ENCODE results near the gene WDR5. TPM values are rescaled to one million over a fixed set of nuclear protein-coding genes. Genes with fewer than 3 reads are reported as not detected.

The WDR5 gene
- total and polyA plus RNA-seq, 2 experiments from 2014 or later: 19.8 to 20.2 TPM

DNA sequence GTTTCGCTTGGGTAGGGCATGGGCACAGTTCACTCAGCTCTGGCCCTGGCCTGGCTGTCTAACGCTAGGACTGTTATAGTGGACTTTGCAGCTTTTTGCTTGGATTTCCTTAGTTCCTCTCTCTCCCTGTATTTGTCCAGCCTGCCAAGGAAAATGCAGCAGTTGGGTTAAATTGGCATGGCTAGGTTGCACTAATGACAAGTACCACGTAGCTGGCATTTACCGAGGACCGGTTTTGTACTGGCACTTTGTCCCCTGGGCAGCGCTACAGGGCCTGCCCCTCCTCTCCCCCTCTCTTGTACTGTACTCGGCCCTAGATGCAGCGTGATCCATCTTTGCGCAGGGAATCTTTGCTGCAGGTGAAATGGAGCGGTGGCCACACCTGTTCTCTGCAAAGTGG lies 2.4 kb downstream of the WDR5 start:
- 92% methylated on average over 10 of the region's 10 CpGs for WGBS (ENCODE audit: low lambda C conversion rate, missing lambda C conversion rate)

DNA sequence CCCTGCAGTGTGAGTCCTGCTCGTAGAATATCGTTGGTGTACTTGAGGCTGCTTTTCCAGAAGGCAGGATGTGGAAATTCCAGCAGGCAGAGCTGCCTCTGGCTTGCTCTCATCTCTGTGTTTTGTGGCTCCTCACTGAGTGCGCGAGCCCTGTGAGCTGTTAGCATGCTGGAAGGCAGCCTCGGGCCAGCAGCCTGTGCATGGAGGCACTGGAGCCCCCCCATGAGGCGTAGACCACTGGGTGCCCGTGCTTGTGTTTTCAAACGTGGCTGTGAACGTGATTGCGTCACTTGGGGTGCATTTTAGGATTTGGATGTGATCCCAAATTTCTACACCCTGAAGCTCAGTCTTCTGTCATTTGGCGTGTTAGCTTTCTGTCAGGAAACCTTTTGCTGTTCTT lies 3.2 kb downstream of the WDR5 start:
- Histone ChIP-seq H2AFZ (no peak overlapping the region), H3K9me2 (replicated peaks; ENCODE audit: insufficient read depth) (no peaks in the 10 kb centered on the region), H3K79me2 (peaks cover 52% of the 10 kb centered on the region), H3K4me3 (no peak overlapping the region), H3K4me2 (peak overlapping the region; percentile 46), H4K20me1 (ENCODE audit: insufficient read depth, poor library complexity, severe bottlenecking) (peaks cover 22% of the 10 kb centered on the region), H3K4me1 (ENCODE audit: insufficient read depth) (peaks cover 37% of the 10 kb centered on the region), H3K9me3 (ENCODE audit: low read depth) (no peaks in the 10 kb centered on the region), H3K27me3 (no peaks in the 10 kb centered on the region), H3K27ac (no peak overlapping the region), H3K36me3 (replicated peaks; ENCODE audit: insufficient read depth, low read depth) (no peaks in the 10 kb centered on the region)
- WGBS (ENCODE audit: low lambda C conversion rate, missing lambda C conversion rate): 75% methylated on average over 11 of the region's 11 CpGs
- peak; percentile 28 for DNase-seq (ENCODE audit: low spot score)
- TF ChIP-seq, protein P1, sequence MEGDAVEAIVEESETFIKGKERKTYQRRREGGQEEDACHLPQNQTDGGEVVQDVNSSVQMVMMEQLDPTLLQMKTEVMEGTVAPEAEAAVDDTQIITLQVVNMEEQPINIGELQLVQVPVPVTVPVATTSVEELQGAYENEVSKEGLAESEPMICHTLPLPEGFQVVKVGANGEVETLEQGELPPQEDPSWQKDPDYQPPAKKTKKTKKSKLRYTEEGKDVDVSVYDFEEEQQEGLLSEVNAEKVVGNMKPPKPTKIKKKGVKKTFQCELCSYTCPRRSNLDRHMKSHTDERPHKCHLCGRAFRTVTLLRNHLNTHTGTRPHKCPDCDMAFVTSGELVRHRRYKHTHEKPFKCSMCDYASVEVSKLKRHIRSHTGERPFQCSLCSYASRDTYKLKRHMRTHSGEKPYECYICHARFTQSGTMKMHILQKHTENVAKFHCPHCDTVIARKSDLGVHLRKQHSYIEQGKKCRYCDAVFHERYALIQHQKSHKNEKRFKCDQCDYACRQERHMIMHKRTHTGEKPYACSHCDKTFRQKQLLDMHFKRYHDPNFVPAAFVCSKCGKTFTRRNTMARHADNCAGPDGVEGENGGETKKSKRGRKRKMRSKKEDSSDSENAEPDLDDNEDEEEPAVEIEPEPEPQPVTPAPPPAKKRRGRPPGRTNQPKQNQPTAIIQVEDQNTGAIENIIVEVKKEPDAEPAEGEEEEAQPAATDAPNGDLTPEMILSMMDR (IDR thresholded peaks at IDR 0.05; ENCODE audit: poor library complexity): no peak
- TF ChIP-seq EZH2 (IDR thresholded peaks at IDR 0.05; ENCODE audit: borderline replicate concordance) (no peak), EZH2phosphoT487 (IDR thresholded peaks at IDR 0.05; ENCODE audit: low read depth, severe bottlenecking, unreplicated experiment) (no peak)

More for the DNA sequence above, 2.4 kb downstream of the WDR5 start:
- H3K27ac ChIP-seq: no peak overlapping the region
- H2AFZ ChIP-seq: no peak overlapping the region
- H4K20me1 ChIP-seq (ENCODE audit: insufficient read depth, poor library complexity, severe bottlenecking): peaks cover 22% of the 10 kb centered on the region
- DNase-seq (ENCODE audit: low spot score): no peak
- H3K4me3 ChIP-seq: no peak overlapping the region
- H3K79me2 ChIP-seq: peaks cover 53% of the 10 kb centered on the region
- H3K27me3 ChIP-seq: no peaks in the 10 kb centered on the region
- no peaks in the 10 kb centered on the region for H3K9me3 ChIP-seq (ENCODE audit: low read depth)
- H3K9me2 ChIP-seq (replicated peaks; ENCODE audit: insufficient read depth): no peaks in the 10 kb centered on the region
- H3K4me1 ChIP-seq (ENCODE audit: insufficient read depth): peaks cover 37% of the 10 kb centered on the region
- TF ChIP-seq EZH2 (IDR thresholded peaks at IDR 0.05; ENCODE audit: borderline replicate concordance) (no peak), EZH2phosphoT487 (IDR thresholded peaks at IDR 0.05; ENCODE audit: low read depth, severe bottlenecking, unreplicated experiment) (no peak)
- TF ChIP-seq, protein P1 (IDR thresholded peaks at IDR 0.05; ENCODE audit: poor library complexity): no peak
- H3K36me3 ChIP-seq (replicated peaks; ENCODE audit: insufficient read depth, low read depth): no peaks in the 10 kb centered on the region
- peak overlapping the region; percentile 46 for H3K4me2 ChIP-seq

GRCh38 chr9:134141906-134142305 lies 6.0 kb downstream of the WDR5 start:
- no peaks in the 10 kb centered on the region for H3K36me3 ChIP-seq (replicated peaks; ENCODE audit: insufficient read depth, low read depth)
- peaks cover 43% of the 10 kb centered on the region for H3K79me2 ChIP-seq
- H3K4me1 ChIP-seq (ENCODE audit: insufficient read depth): peaks cover 27% of the 10 kb centered on the region
- no peak overlapping the region for H2AFZ ChIP-seq
- H3K4me2 ChIP-seq: no peak overlapping the region
- H3K9me3 ChIP-seq (ENCODE audit: low read depth): no peaks in the 10 kb centered on the region
- H3K9me2 ChIP-seq (replicated peaks; ENCODE audit: insufficient read depth): no peaks in the 10 kb centered on the region
- H3K4me3 ChIP-seq: no peak overlapping the region
- no peak overlapping the region for H3K27ac ChIP-seq
- H3K27me3 ChIP-seq: no peaks in the 10 kb centered on the region
- H4K20me1 ChIP-seq (ENCODE audit: insufficient read depth, poor library complexity, severe bottlenecking): peaks cover 20% of the 10 kb centered on the region
- TF ChIP-seq, protein P1 (IDR thresholded peaks at IDR 0.05; ENCODE audit: poor library complexity): no peak
- TF ChIP-seq EZH2phosphoT487 (IDR thresholded peaks at IDR 0.05; ENCODE audit: low read depth, severe bottlenecking, unreplicated experiment) (no peak), EZH2 (IDR thresholded peaks at IDR 0.05; ENCODE audit: borderline replicate concordance) (no peak)
- WGBS (ENCODE audit: low lambda C conversion rate, missing lambda C conversion rate): 97% methylated on average over 13 of the region's 13 CpGs
- no peak for DNase-seq (ENCODE audit: low spot score)

DNA sequence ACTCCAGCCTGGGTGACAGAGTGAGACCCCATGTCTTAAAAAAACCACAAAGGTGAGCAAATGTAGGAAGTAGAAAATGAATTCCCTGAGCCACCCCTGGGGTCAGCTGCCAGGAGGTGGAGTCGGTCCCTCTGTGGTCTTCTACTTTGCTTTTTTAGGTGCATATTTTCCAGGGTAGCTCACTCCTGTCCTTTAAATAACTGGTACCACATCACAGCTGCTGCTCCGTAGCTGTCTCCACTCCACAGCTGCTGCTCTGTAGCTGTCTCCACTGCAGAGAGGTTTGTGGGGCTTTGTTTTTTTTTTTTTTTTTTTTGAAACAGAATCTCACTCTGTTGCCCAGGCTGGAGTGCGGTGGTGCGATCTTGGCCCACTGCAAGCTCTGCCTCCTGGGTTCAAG lies 8.9 kb downstream of the WDR5 start:
- no peaks in the 10 kb centered on the region for H3K4me1 ChIP-seq (ENCODE audit: insufficient read depth)
- TF ChIP-seq EZH2phosphoT487 (IDR thresholded peaks at IDR 0.05; ENCODE audit: low read depth, severe bottlenecking, unreplicated experiment) (no peak), EZH2 (IDR thresholded peaks at IDR 0.05; ENCODE audit: borderline replicate concordance) (no peak)
- TF ChIP-seq, protein P1 (IDR thresholded peaks at IDR 0.05; ENCODE audit: poor library complexity): no peak
- 97% methylated on average over 4 of the region's 4 CpGs for WGBS (ENCODE audit: low lambda C conversion rate, missing lambda C conversion rate)
- peaks cover 14% of the 10 kb centered on the region for H3K79me2 ChIP-seq
- no peak for DNase-seq (ENCODE audit: low spot score)
- H3K27ac ChIP-seq: no peak overlapping the region
- H3K27me3 ChIP-seq: no peaks in the 10 kb centered on the region
- H4K20me1 ChIP-seq (ENCODE audit: insufficient read depth, poor library complexity, severe bottlenecking): no peaks in the 10 kb centered on the region
- H3K36me3 ChIP-seq (replicated peaks; ENCODE audit: insufficient read depth, low read depth): no peaks in the 10 kb centered on the region
- no peaks in the 10 kb centered on the region for H3K9me3 ChIP-seq (ENCODE audit: low read depth)
- H2AFZ ChIP-seq: no peak overlapping the region
- no peaks in the 10 kb centered on the region for H3K9me2 ChIP-seq (replicated peaks; ENCODE audit: insufficient read depth)
- no peak overlapping the region for H3K4me3 ChIP-seq
- H3K4me2 ChIP-seq: no peak overlapping the region

Data from hepatocyte (in vitro differentiated cells).